Mucosa of stomach (tissue), 1 donor: ENCODE results near the gene PRX.
"Not testable (repeated sequence)": the region's sequence is repeated elsewhere in the genome, so short reads cannot be mapped to it uniquely, and the experiment has no call there.

Source experiments
- H3K27me3 ChIP-seq: one replicate; pipeline ENCODE4 v1.7.0; 2013; ENCODE audit warnings: mild to moderate bottlenecking, low read length; ENCODE audit not compliant: control insufficient read depth, insufficient read depth
- H3K36me3 ChIP-seq: one replicate; pipeline ENCODE4 v1.7.0; 2013; ENCODE audit warnings: low read length; ENCODE audit not compliant: control insufficient read depth, insufficient read depth
- H3K4me1 ChIP-seq: one replicate; pipeline ENCODE4 v1.7.0; 2013; ENCODE audit warnings: mild to moderate bottlenecking, low read length; ENCODE audit not compliant: control insufficient read depth, insufficient read depth
- H3K4me3 ChIP-seq: one replicate; pipeline ENCODE4 v1.7.0; 2013; ENCODE audit warnings: low read length
- H3K9ac ChIP-seq: one replicate; pipeline ENCODE4 v1.7.0; 2013; ENCODE audit warnings: mild to moderate bottlenecking, low read length, moderate library complexity
- H3K9me3 ChIP-seq: one replicate; pipeline ENCODE4 v1.7.0; 2013; ENCODE audit warnings: mild to moderate bottlenecking, low read length, moderate library complexity; ENCODE audit not compliant: control insufficient read depth
- donor health status: Pancreatic carcinoma.

Gene PRX

DNA sequence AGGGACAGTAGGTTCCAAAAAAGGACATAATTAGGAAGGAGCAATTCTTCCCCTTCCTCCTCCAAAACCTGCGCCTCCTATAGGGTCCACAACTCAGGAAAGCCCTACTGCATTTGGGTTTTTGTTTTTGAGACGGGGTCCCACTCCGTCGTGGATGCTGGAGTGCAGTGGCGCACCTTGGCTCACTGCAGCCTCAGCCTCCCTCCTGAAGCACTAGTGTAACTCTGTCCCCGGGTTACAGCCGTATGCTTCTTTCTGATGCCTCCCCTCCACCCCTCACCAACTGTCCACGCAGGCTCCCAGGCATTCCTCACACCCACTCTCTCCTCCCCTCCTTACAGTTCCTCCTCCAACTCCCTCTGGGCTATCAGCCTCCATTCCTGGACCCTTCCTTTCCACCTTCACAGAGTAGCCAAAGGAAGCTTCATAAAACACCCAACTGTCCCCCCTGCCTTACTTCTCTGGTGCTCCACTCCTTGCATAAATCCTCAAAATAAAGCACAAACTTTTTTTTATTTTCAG, 33.1 kb upstream of the PRX start:
- Histone ChIP-seq H3K36me3 (peaks cover 6% of the 10 kb centered on the region), H3K9ac (peak overlapping the region; percentile 31), H3K9me3 (no peaks in the 10 kb centered on the region)

GRCh38 chr19:40445780-40446262, 32.6 kb upstream of the PRX start:
- Histone ChIP-seq H3K9me3 (no peaks in the 10 kb centered on the region), H3K9ac (peak overlapping the region; percentile 31), H3K4me1 (peaks cover 19% of the 10 kb centered on the region)

More for the DNA sequence above, 33.1 kb upstream of the PRX start:
- Histone ChIP-seq H3K4me3 (no peak overlapping the region), H3K4me1 (peaks cover 19% of the 10 kb centered on the region), H3K27me3 (no peaks in the 10 kb centered on the region)

DNA sequence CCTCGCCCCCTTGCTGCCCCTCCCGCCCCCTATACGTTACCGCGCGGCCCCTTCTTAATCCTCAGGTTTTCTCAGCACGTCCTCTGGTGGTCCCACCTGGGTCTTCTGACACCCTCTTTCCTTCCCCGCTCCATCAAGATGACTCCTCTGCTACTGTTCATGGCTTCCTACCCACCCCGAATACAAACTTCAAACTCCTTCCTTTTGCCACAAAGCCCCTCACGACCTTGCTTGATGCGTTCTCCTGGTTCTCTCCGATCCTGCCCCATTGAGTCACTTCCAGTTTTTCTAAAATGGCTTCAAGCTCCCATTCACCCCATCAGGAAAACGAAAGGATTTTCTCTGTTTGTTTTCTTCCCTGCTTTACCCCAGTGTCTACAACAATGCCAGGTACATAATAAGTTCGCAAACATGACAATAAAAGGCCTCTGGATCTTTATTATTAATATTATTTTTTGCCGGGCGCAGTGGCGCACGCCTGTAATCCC, 31.7 kb upstream of the PRX start:
- Histone ChIP-seq H3K9me3 (no peaks in the 10 kb centered on the region), H3K4me1 (peaks cover 19% of the 10 kb centered on the region), H3K27me3 (no peaks in the 10 kb centered on the region), H3K4me3 (peak overlapping the region; percentile 95), H3K36me3 (peaks cover 6% of the 10 kb centered on the region), H3K9ac (peak overlapping the region; percentile 100)

More at GRCh38 chr19:40445780-40446262, 32.6 kb upstream of the PRX start:
- H3K27me3 ChIP-seq: no peaks in the 10 kb centered on the region
- H3K4me3 ChIP-seq: no peak overlapping the region
- peaks cover 6% of the 10 kb centered on the region for H3K36me3 ChIP-seq

DNA sequence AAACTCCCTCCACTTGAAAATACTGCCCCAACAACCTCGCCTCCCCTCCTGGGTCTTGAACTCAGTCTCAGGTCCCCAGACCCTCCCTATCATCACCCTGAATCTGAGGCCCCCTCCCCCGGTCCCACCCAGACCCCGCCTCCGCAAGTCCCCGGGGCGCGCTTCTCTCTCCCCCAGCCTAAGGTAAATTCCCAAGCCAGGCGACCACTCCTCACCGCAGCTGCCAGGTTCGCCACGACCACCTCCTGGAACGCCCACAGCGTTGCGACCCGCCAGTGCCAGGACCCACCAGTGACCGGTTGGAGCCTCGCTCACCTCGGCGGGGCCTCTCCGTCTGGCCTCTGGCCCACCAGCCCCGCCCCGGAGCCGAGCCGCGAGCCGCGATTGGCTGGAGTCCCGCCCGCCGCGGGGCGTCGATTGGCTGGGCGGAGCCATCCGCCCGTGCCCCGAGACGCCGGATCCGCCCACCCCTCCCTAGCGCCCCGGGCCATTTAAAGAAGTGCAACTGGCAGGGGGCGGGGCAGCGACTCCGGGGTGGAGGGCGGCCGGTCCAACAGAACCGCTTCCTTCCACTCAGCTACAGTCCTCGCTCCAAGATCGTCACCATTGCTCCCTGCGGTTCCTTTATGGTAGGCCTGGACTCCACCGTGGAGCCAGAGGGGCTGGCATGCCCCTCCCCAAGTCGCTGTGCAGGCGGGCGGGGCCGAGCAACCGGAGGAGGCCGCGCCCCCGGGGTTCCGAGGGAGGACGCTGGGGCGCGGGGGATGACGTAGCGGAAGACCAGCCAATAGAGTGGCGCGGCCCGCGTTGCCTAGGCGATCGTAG, 31.0 kb upstream of the PRX start, which contains the start of gene SERTAD3:
SERTAD3 (minus strand) TSS at position 336 of the 825 bp plus-strand sequence. CDS start 2,255 bp downstream, outside the sequence.
- Histone ChIP-seq H3K36me3 (peaks cover 6% of the 10 kb centered on the region), H3K27me3 (no peaks in the 10 kb centered on the region), H3K4me1 (peaks cover 19% of the 10 kb centered on the region), H3K9ac (peak within 1 kb of the TSS; percentile 100), H3K4me3 (peak within 1 kb of the TSS; percentile 95), H3K9me3 (no peaks in the 10 kb centered on the region)

DNA sequence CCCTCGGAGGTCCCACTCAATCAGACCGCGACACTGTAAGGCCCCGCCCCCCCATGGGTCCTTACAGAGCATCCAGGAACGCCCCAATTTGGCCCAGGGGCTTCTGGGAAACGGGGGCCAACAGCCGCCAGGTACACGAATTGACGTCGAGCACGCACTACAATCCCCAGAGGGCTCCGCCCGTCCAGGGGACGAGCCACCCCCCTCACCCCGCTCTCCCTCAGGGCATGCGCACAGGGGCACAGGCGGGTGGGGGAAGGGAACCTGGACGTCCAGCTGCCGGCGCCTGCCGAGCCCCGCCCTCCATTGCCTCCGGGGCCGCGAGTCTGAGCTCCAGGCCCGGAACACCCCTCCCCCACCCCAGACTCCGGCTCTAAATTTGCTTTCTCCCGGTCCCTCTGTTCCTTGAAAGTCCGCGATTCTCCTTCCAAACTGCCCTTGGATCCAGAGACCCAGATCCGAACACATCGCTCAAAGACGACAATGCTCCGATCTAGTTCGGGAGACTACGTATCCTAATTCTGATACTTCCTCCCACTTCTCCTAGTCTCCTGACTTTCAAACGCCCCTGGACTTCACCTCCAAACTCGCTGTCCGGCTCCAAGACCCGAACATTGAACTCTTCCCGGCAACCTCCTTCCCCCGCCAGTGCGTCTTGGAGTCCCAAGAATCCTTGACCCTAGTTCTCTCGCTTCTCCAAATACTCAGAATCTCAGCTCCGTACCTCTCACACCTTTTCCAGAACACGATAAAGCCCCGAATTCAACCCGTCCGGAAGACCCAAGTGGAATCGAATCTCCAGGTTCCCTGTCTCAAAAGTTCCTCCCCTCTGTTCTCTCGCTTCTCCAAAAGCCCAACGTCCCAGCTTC, 30.2 kb upstream of the PRX start:
- H3K4me3 ChIP-seq: peak overlapping the region; percentile 95
- no peaks in the 10 kb centered on the region for H3K27me3 ChIP-seq
- peak overlapping the region; percentile 100 for H3K9ac ChIP-seq
- H3K36me3 ChIP-seq: peaks cover 6% of the 10 kb centered on the region
- no peaks in the 10 kb centered on the region for H3K9me3 ChIP-seq
- peaks cover 19% of the 10 kb centered on the region for H3K4me1 ChIP-seq

GRCh38 chr19:40442328-40443130, 29.4 kb upstream of the PRX start:
- Histone ChIP-seq H3K4me3 (no peak overlapping the region), H3K9ac (peak overlapping the region; percentile 42), H3K9me3 (no peaks in the 10 kb centered on the region), H3K4me1 (peaks cover 19% of the 10 kb centered on the region), H3K36me3 (no peaks in the 10 kb centered on the region), H3K27me3 (no peaks in the 10 kb centered on the region)

DNA sequence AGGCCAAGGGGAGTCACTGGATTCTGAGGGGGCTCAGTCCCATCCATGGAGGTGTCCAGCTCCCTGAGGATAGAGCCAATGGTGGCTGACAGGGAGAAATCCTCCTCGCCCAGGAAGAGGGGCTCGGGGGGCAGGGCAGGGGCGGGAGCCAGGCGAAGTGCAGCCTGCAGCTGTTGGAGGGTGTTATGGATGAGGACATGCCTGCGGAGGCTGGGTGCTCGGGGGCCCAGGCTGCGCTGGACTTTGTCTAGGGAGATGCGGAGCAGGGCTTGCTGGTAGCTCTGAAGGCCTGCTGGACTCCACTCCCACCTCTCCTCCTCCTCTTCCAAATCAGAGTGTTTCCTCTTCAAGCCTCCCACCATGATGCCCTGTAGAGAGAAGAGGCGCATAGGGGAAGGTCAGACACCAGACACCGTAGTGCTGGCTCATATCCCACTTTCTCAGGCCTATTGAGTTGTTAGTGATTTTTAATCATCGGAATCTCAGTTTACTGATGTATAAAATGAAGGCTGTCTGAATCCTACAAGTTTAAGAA, 28.6 kb upstream of the PRX start:
- Histone ChIP-seq H3K9ac (no peak overlapping the region), H3K4me1 (peaks cover 19% of the 10 kb centered on the region), H3K4me3 (no peak overlapping the region), H3K27me3 (no peaks in the 10 kb centered on the region), H3K36me3 (no peaks in the 10 kb centered on the region), H3K9me3 (no peaks in the 10 kb centered on the region)

DNA sequence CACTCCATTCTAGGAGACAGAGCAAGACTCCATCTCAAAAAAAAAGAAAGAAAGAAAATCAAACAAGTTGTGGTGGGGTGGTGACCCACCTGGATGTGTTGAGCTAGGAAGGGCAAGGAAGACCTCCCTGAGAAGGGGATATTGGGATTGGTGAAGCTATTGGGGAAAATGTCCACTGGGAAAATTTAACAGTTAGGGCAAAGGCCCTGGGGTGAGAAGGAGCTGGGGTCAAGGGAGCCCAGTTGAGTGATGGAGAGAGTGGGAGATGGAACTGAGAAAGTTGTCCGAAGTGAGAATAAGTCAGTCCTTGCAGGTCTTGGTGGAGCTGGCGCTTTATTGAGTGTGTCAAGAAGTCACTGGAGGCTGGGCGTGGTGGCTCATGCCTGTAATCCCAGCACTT, 25.1 kb upstream of the PRX start:
- H3K4me3 ChIP-seq: no peak overlapping the region
- no peak overlapping the region for H3K9ac ChIP-seq
- H3K27me3 ChIP-seq: no peaks in the 10 kb centered on the region

GRCh38 chr19:40433391-40434216, 20.4 kb upstream of the PRX start:
- Histone ChIP-seq H3K9me3 (no peaks in the 10 kb centered on the region), H3K27me3 (no peaks in the 10 kb centered on the region), H3K4me1 (peaks cover 17% of the 10 kb centered on the region), H3K4me3 (peak overlapping the region; percentile 61), H3K9ac (peak overlapping the region; percentile 85), H3K36me3 (no peaks in the 10 kb centered on the region)

More for the DNA sequence above, 25.1 kb upstream of the PRX start:
- peaks cover 14% of the 10 kb centered on the region for H3K4me1 ChIP-seq
- H3K9me3 ChIP-seq: no peaks in the 10 kb centered on the region
- H3K36me3 ChIP-seq: no peaks in the 10 kb centered on the region

GRCh38 chr19:40432760-40433159, 19.6 kb upstream of the PRX start:
- H3K27me3 ChIP-seq, H3K9me3 ChIP-seq, H3K36me3 ChIP-seq: not testable (repeated sequence)
- H3K9ac ChIP-seq: peak overlapping the region; percentile 85
- peaks cover 17% of the 10 kb centered on the region for H3K4me1 ChIP-seq
- H3K4me3 ChIP-seq: peak overlapping the region; percentile 61
